Heart right ventricle (tissue), 16 donors: ENCODE data around the gene GNAT1. TPM values are rescaled to one million over a fixed set of nuclear protein-coding genes. Genes with fewer than 3 reads are reported as not detected.
A peak's percentile ranks its signal among the peaks of the same experiment; 100 is the strongest.

Source experiments
- ATAC-seq, 8 donors: fragments of 200-7000 bp; cut with Tn5 transposase; one replicate each; pipeline ENCODE4 v1.9.1; 2020; ENCODE audit warnings: mild to moderate bottlenecking in 8 of 8, moderate library complexity in 8 of 8, moderate number of reproducible peaks in 1 of 8
- DNase-seq, 2 donors: peaks; one replicate each; pipeline ENCODE4 v3.0.0-alpha.2; 2020
- H3K27ac ChIP-seq, 10 donors: fragments of 200-600 bp; sonication (generic) in 2 of 10; one replicate each; pipeline versions ENCODE4 v1.5.0 to v1.8.0; 2020 to 2022; ENCODE audit warnings: mild to moderate bottlenecking in 3 of 10
- H3K27me3 ChIP-seq, 7 donors: fragments of 200-600 bp; one replicate each; pipeline ENCODE4 v1.8.0; 2021 to 2022; ENCODE audit warnings: mild to moderate bottlenecking in 2 of 7
- H3K36me3 ChIP-seq, 9 donors: fragments of 200-600 bp; sonication (generic) in 1 of 9; one replicate each; pipeline versions ENCODE4 v1.5.0 to v1.8.0; 2020 to 2022; ENCODE audit warnings: mild to moderate bottlenecking in 2 of 9
- H3K4me1 ChIP-seq, 9 donors: fragments of 200-600 bp; sonication (generic) in 1 of 9; one replicate each; pipeline versions ENCODE4 v1.5.0 to v1.8.0; 2020 to 2022; ENCODE audit warnings: mild to moderate bottlenecking in 4 of 9
- H3K4me3 ChIP-seq, 10 donors: fragments of 200-600 bp; sonication (generic) in 2 of 10; one replicate each; pipeline versions ENCODE4 v1.5.0 to v1.8.0; 2020 to 2022; ENCODE audit warnings: mild to moderate bottlenecking in 7 of 10, moderate library complexity in 2 of 10
- H3K9me3 ChIP-seq, 11 donors: fragments of 200-600 bp in 10 of 11; sonication (generic) in 2 of 11; one replicate each; pipeline versions ENCODE4 v1.5.0 to v1.8.0; 2013 to 2022; ENCODE audit warnings: mild to moderate bottlenecking in 2 of 11, control low read depth in 1 of 11, moderate library complexity in 1 of 11
- WGBS, 2 donors: extraction: QIAGEN DNeasy Blood & Tissue Kit; methylation state at CpG; one replicate each; pipeline ENCODE4 v1.1.7; 2013; ENCODE audit warnings: inconsistent platforms in 1 of 2; 5-methylcytosine and 5-hydroxymethylcytosine counted together
- intact Hi-C, 10 donors: fragments of 100-400 bp; cut with DNase I; formaldehyde crosslinking; loops; one replicate each; pipeline versions ENCODE4 v1.11.1 to v1.14.2; 2022
- polyA plus RNA-seq, 2 donors: library from polyadenylated mRNA; stranded (reverse); fragments of 200-250 nt; gene quantifications; one replicate each; pipeline ENCODE4 v1.2.3, GENCODE V29; 2013
- total RNA-seq, 10 donors: library from RNA; stranded (reverse); fragmentation: NEBNext Ultra II Directional in 3 of 10; extraction: Animal tissue kit (Norgen Biotek cat#: 25700) in 3 of 10; gene quantifications; one replicate each; pipeline versions ENCODE4 v1.2.1 to v1.2.4, GENCODE V29; 2021 to 2023
- TF ChIP-seq, protein P1 (sequence below), 9 donors: fragments of 200-600 bp; sonication (generic) in 2 of 9; IDR thresholded peaks; one replicate each; pipeline versions ENCODE4 v1.5.0 to v1.8.0; 2021 to 2022; ENCODE audit warnings: antibody characterized with exemption in 9 of 9, mild to moderate bottlenecking in 5 of 9, moderate library complexity in 1 of 9
- donor health status: Arrhythmogenic right ventricular cardiomyopathy.
- donor health status: ischemic (EF 13 %, LVEDD 7.1; RV severe dilation, severe dysfunction).
- donor health status: healthy with polysubstance abuse.
- donor health status: DM: no; HTN: yes; CAD: no.
- donor health status: DM: no; HTN: no; CAD: no.
- donor health status: ischemic (EF 25% LVEDD 6.9; RV normal size, moderate dysfunction).
- donor health status: ischemic (EF 25% LVEDD 5.7; RV mildly dilated, moderate dysfunction).
- donor health status: healthy.
- donor health status: DM: yes; HTN: yes; CAD: no.
- donor health status: Ischemic cardiomyopathy.
- donor health status: ischemic (EF 35%, LVEDD 5.7; RV mildly dilated, moderate dysfunction).
- donor health status: nonischemic (EF 11% LVEDD 7.7; RV severe dilation, severe dysfunction).
- donor health status: DM: yes; HTN: yes; CAD: no.
- donor health status: PGD.
- donor health status: ischemic (EF 29% LVEDD 5.4; RV normal size, mild dysfunction).
- donor health status: nonischemic (EF 23%, LVEDD 6.1; RV moderate dilation, normal function).

Gene GNAT1
- total and polyA plus RNA-seq, 12 donors, result not detected

DNA sequence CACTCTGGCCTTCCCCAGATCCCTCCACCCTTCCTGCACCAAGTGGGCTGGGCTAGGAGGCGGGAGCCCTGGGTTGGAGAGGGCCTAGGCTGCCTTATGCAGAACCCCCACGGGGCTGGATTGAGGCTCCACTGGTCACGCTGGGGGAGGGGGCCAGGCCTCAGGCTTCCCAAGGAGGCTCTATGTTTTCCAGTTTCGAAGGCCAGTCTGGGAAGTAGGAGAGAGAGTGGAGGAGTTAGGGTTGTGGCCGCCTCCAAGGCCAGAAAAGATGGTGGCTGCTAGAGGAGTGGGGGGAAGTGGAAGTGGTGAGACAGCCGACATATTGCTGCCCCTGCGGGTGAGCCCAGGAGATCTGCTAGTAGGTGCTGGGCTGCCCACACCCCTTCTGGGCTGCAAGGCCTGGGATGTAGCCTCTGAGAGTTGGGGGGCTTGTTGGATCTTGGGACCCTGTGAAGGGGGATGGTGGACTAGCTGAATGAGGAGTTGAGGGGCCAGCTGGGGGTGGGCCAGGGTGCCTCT is 45.8 kb downstream of the GNAT1 start:
- H3K9me3 ChIP-seq, result no peaks in the 10 kb centered on the region
- peak overlapping the region; percentile 86 to 100 (median 94) for H3K27ac ChIP-seq
- H3K4me1 ChIP-seq, result peaks cover 31 to 64% (median 53%) of the 10 kb centered on the region in 9 donors
- WGBS, 2 donors, result 3 to 7% methylated on average over 7 of the region's 7 CpGs
- intact Hi-C loops, result loop anchor here in 1 of 10 donors (5.0 kb wide), 1 partner anchor 85 kb away; the partner anchor contains the start of gene HYAL2
- H3K27me3 ChIP-seq, result no peaks in the 10 kb centered on the region
- DNase-seq (peak in 1 of 2 donors; percentile 50), ATAC-seq (peak in 1 of 8 donors; percentile 12)
- TF ChIP-seq, protein P1, sequence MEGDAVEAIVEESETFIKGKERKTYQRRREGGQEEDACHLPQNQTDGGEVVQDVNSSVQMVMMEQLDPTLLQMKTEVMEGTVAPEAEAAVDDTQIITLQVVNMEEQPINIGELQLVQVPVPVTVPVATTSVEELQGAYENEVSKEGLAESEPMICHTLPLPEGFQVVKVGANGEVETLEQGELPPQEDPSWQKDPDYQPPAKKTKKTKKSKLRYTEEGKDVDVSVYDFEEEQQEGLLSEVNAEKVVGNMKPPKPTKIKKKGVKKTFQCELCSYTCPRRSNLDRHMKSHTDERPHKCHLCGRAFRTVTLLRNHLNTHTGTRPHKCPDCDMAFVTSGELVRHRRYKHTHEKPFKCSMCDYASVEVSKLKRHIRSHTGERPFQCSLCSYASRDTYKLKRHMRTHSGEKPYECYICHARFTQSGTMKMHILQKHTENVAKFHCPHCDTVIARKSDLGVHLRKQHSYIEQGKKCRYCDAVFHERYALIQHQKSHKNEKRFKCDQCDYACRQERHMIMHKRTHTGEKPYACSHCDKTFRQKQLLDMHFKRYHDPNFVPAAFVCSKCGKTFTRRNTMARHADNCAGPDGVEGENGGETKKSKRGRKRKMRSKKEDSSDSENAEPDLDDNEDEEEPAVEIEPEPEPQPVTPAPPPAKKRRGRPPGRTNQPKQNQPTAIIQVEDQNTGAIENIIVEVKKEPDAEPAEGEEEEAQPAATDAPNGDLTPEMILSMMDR (IDR thresholded peaks at IDR 0.05), result no peak
- peaks cover 0 to 29% (median 0%) of the 10 kb centered on the region in 9 donors for H3K36me3 ChIP-seq
- H3K4me3 ChIP-seq, result peak overlapping the region; percentile 67 to 98 (median 90)

DNA sequence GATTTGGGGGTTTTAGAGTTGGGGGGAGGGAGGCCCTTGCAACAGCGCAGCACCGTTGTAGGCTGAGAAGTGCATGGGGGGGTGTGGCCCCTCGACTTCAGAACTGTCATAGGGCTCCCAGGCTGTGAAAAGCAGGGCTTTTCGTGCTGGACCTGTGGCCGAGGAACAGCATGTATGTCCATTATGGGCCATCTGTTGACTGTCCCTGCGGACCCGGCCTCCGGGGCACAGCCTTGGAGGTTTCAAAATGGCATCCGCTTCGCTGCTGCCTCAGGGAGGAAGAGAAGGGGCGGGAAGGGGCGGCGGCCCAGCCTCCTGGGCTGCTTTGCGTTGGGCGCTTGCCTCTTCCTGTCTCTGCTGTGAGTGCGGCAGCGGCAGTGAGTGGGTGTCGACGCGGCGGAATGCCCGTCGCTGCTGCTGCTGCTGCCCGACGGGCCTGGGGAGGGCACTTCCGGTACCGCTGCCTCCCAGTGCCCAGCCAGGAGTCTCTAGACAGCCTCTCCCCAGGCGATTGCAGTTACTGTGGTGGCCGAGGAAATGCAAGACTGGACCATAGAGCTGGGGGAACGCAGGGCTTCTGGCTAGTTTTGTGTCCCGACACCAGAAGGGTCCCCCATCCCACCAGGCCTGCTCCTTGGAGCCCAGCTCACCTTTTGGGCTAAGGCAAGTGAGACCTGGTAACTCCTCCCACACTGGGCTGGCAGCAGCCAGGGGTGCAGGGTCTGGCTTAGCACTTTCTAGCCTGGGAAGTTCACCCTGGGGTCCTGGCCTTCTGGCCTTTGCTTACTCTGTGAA is 46.5 kb downstream of the GNAT1 start:
- Histone ChIP-seq H3K36me3 (peaks cover 0 to 29% (median 0%) of the 10 kb centered on the region in 9 donors), H3K4me3 (peak overlapping the region; percentile 67 to 98 (median 90)), H3K4me1 (peaks cover 37 to 72% (median 61%) of the 10 kb centered on the region in 9 donors), H3K9me3 (no peaks in the 10 kb centered on the region), H3K27me3 (no peaks in the 10 kb centered on the region), H3K27ac (peak overlapping the region; percentile 86 to 100 (median 94))
- peak; percentile 87 to 88 for DNase-seq
- 1% methylated on average over 31 of the region's 31 CpGs for WGBS, 2 donors
- intact Hi-C loops, result loop anchor here in 1 of 10 donors (5.0 kb wide), 1 partner anchor 84 kb away; the partner anchor contains the start of gene HYAL2
- peak; percentile 35 to 71 (median 58) for ATAC-seq
- TF ChIP-seq, protein P1 (IDR thresholded peaks at IDR 0.05), result no peak

DNA sequence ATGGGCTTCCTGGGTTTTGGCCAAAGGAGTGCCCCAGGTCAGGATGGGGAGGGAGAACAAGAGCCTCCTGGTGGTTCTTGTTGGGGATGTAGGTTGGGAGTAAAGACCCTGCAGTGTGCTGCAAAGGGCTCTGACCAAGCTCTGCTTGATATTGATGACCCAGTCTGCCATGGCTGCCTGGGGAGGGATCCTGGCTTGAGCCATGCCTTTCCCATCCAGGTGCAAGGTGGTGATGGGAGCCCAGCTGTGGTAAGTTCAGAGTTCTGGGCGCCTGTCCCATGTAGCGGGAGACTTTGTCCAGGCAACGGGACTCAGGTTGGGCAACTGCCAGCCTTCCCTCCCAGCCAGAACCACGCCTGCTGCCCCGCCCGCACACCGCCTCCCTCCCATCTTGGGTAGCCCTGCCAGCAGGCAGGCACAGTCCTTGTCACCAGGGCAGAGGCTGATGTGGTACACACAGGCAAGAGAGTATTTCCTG is 47.2 kb downstream of the GNAT1 start:
- Histone ChIP-seq H3K36me3 (peaks cover 0 to 31% (median 0%) of the 10 kb centered on the region in 9 donors), H3K9me3 (no peaks in the 10 kb centered on the region), H3K27me3 (no peaks in the 10 kb centered on the region), H3K4me1 (peaks cover 43 to 78% (median 66%) of the 10 kb centered on the region in 9 donors), H3K27ac (peak overlapping the region; percentile 86 to 100 (median 94)), H3K4me3 (peak overlapping the region; percentile 67 to 98 (median 90))
- WGBS, 2 donors, result 15 to 16% methylated on average over 7 of the region's 7 CpGs
- TF ChIP-seq, protein P1 (IDR thresholded peaks at IDR 0.05), result peak in 1 of 9 donors; percentile 5
- ATAC-seq (peak; percentile 1 to 63 (median 40)), DNase-seq (peak; percentile 88 to 89)
- intact Hi-C loops, result loop anchor here in 1 of 10 donors (5.0 kb wide), 1 partner anchor 84 kb away; the partner anchor contains the start of gene HYAL2

DNA sequence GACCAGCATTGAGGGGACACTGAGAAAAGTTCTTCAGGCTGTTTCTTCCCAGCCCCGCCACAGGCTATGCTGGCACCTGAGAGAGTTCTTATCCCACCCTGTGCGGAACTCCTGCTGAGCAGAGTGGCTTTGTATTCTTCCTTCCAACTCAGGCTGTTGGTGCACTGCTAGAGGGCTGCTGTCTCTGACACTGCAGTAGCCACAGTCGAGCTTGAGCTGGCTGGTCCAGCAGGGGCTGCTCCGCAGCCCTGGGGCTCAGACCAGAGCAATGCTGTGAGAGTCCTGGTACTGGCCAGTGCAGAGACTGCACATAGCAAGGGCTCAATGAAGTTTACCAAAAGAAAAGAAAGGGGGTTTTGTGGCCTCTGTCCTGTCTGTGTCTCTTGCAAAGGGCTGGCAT is 48.2 kb downstream of the GNAT1 start:
- Histone ChIP-seq H3K27me3 (no peaks in the 10 kb centered on the region), H3K9me3 (no peaks in the 10 kb centered on the region), H3K27ac (peak overlapping the region; percentile 22 to 100 (median 94)), H3K4me1 (peaks cover 49 to 88% (median 77%) of the 10 kb centered on the region in 9 donors), H3K36me3 (peaks cover 0 to 42% (median 0%) of the 10 kb centered on the region in 9 donors), H3K4me3 (peak overlapping the region in 4 of 10 donors; percentile 67 to 94 (median 92))
- no peak for ATAC-seq
- DNase-seq, result no peak
- intact Hi-C loops, result loop anchor here in 1 of 10 donors (5.0 kb wide), 1 partner anchor 83 kb away; the partner anchor contains the start of gene HYAL2
- WGBS, 2 donors, result 66 to 70% methylated on average over 4 of the region's 4 CpGs
- TF ChIP-seq, protein P1 (IDR thresholded peaks at IDR 0.05), result no peak
